KOPT-K1 (cell line): Measurements from ENCODE around the gene TNPO3.
"Not testable (repeated sequence)": the region's sequence is repeated elsewhere in the genome, so short reads cannot be mapped to it uniquely, and the experiment has no call there.

Experiments
- H3K27ac ChIP-seq: fragments of 200-600 bp; sonication (generic); 2 replicates; pipeline ENCODE4 v1.5.1; 2016; ENCODE audit warnings: antibody characterized with exemption, mild to moderate bottlenecking, low read depth, low read length; ENCODE audit not compliant: poor library complexity, severe bottlenecking
- H3K36me3 ChIP-seq: fragments of 200-600 bp; sonication (generic); 2 replicates; pipeline ENCODE4 v1.5.1; 2017; ENCODE audit warnings: antibody characterized with exemption, mild to moderate bottlenecking, low read length, moderate library complexity; ENCODE audit not compliant: insufficient read depth
- H3K9me3 ChIP-seq: fragments of 200-600 bp; sonication (generic); 2 replicates; pipeline ENCODE4 v1.5.1; 2017; ENCODE audit warnings: antibody characterized with exemption, low read length, mild to moderate bottlenecking; ENCODE audit not compliant: insufficient read depth, poor library complexity, severe bottlenecking

Gene TNPO3

GRCh38 chr7:128946936-128947830 lies 107.7 kb downstream of the TNPO3 start:
- Histone ChIP-seq H3K36me3 (peaks cover 12% of the 10 kb centered on the region), H3K27ac (no peak overlapping the region), H3K9me3 (no peaks in the 10 kb centered on the region)

GRCh38 chr7:128945668-128946366 lies 109.1 kb downstream of the TNPO3 start:
- no peaks in the 10 kb centered on the region for H3K36me3 ChIP-seq
- no peaks in the 10 kb centered on the region for H3K9me3 ChIP-seq
- no peak overlapping the region for H3K27ac ChIP-seq

- no peaks in the 10 kb centered on the region for H3K9me3 ChIP-seq
- no peaks in the 10 kb centered on the region for H3K36me3 ChIP-seq
- no peak overlapping the region for H3K27ac ChIP-seq
Measured at GRCh38 chr7:128944487-128945236, 110.2 kb downstream of the TNPO3 start.

- not testable (repeated sequence) for H3K36me3 ChIP-seq, H3K27ac ChIP-seq, H3K9me3 ChIP-seq
Measured at GRCh38 chr7:128943251-128943650, 111.7 kb downstream of the TNPO3 start.

- Histone ChIP-seq H3K27ac (peak overlapping the region; percentile 44), H3K36me3 (no peaks in the 10 kb centered on the region)
Measured at GRCh38 chr7:128941946-128942526, 112.9 kb downstream of the TNPO3 start.

GRCh38 chr7:128941323-128941890 lies 113.5 kb downstream of the TNPO3 start:
- H3K27ac ChIP-seq, result peak overlapping the region; percentile 44

More at GRCh38 chr7:128941946-128942526, 112.9 kb downstream of the TNPO3 start:
- no peaks in the 10 kb centered on the region for H3K9me3 ChIP-seq

GRCh38 chr7:128940494-128941322 lies 114.2 kb downstream of the TNPO3 start:
- H3K27ac ChIP-seq, result peak overlapping the region; percentile 44
- no peaks in the 10 kb centered on the region for H3K36me3 ChIP-seq
- no peaks in the 10 kb centered on the region for H3K9me3 ChIP-seq

More at GRCh38 chr7:128941323-128941890, 113.5 kb downstream of the TNPO3 start:
- Histone ChIP-seq H3K9me3 (no peaks in the 10 kb centered on the region), H3K36me3 (no peaks in the 10 kb centered on the region)

GRCh38 chr7:128939861-128940410 lies 115.0 kb downstream of the TNPO3 start:
- no peaks in the 10 kb centered on the region for H3K36me3 ChIP-seq
- no peaks in the 10 kb centered on the region for H3K9me3 ChIP-seq
- peak overlapping the region; percentile 44 for H3K27ac ChIP-seq

GRCh38 chr7:128939075-128939860 lies 115.6 kb downstream of the TNPO3 start:
- no peak overlapping the region for H3K27ac ChIP-seq
- no peaks in the 10 kb centered on the region for H3K9me3 ChIP-seq
- H3K36me3 ChIP-seq, result no peaks in the 10 kb centered on the region

GRCh38 chr7:128938544-128939074 lies 116.3 kb downstream of the TNPO3 start:
- no peaks in the 10 kb centered on the region for H3K36me3 ChIP-seq
- no peak overlapping the region for H3K27ac ChIP-seq
- no peaks in the 10 kb centered on the region for H3K9me3 ChIP-seq

GRCh38 chr7:128937647-128938543 lies 117.0 kb downstream of the TNPO3 start, which contains the start of gene IRF5:
IRF5 (plus strand) TSS chr7:128937927; CDS start chr7:128942082, 4,155 bp downstream.
- H3K36me3 ChIP-seq, result no peaks in the 10 kb centered on the region
- no peaks in the 10 kb centered on the region for H3K9me3 ChIP-seq
- no peak within 1 kb of the TSS for H3K27ac ChIP-seq

GRCh38 chr7:128937271-128937646 lies 117.7 kb downstream of the TNPO3 start:
- Histone ChIP-seq H3K9me3 (no peaks in the 10 kb centered on the region), H3K36me3 (no peaks in the 10 kb centered on the region), H3K27ac (no peak overlapping the region)
